Neural progenitor cell (in vitro differentiated cells): ENCODE measurements around the gene ASIC2. TPM values are rescaled to one million over a fixed set of nuclear protein-coding genes. Genes with fewer than 3 reads are reported as not detected.

Source experiments
- DNase-seq: peaks from one replicate; pipeline ENCODE4 v3.0.0-alpha.2; 2016; ENCODE audit warnings: low spot score
- H2AFZ ChIP-seq: fragments of 200-600 bp; sonication (generic); replicated peaks from 2 replicates; pipeline ENCODE4 v1.6.1; 2016; ENCODE audit warnings: antibody characterized with exemption
- H3F3A ChIP-seq: fragments of 200-600 bp; sonication (generic); 2 replicates; pipeline ENCODE4 v1.6.1; 2016; ENCODE audit warnings: antibody characterized with exemption, low read depth
- H3K27ac ChIP-seq: fragments of 200-600 bp; sonication (generic); 2 replicates; pipeline ENCODE4 v1.5.1; 2016; ENCODE audit warnings: mild to moderate bottlenecking
- H3K27me3 ChIP-seq: fragments of 200-600 bp; sonication (generic); 2 replicates; pipeline ENCODE4 v1.6.1; 2016; ENCODE audit warnings: mild to moderate bottlenecking, moderate library complexity
- H3K36me3 ChIP-seq: fragments of 200-600 bp; sonication (generic); 2 replicates; pipeline ENCODE4 v1.5.1; 2016
- H3K4me1 ChIP-seq: fragments of 200-600 bp; sonication (generic); 2 replicates; pipeline ENCODE4 v1.6.1; 2016; ENCODE audit warnings: mixed run types
- H3K4me2 ChIP-seq: fragments of 200-600 bp; sonication (generic); 2 replicates; pipeline ENCODE4 v1.6.1; 2016
- H3K4me3 ChIP-seq: fragments of 200-600 bp; sonication (generic); 2 replicates; pipeline ENCODE4 v1.5.1; 2016
- H3K79me2 ChIP-seq: fragments of 200-600 bp; sonication (generic); 2 replicates; pipeline ENCODE4 v1.6.1; 2016; ENCODE audit warnings: low read depth
- H3K9ac ChIP-seq: fragments of 200-600 bp; sonication (generic); 2 replicates; pipeline ENCODE4 v1.6.1; 2016
- H3K9me3 ChIP-seq: fragments of 200-600 bp; sonication (generic); 2 replicates; pipeline ENCODE4 v1.5.1; 2016; ENCODE audit warnings: low read depth
- H4K20me1 ChIP-seq: fragments of 200-600 bp; sonication (generic); 2 replicates; pipeline ENCODE4 v1.6.1; 2016; ENCODE audit warnings: low read depth
- H3K27ac Mint-ChIP-seq: 3 replicates; pipeline ENCODE4 v1.8.0; 2021; ENCODE audit warnings: mixed read lengths
- H3K27me3 Mint-ChIP-seq: 2 replicates; pipeline ENCODE4 v1.8.0; 2022; ENCODE audit warnings: low read depth, mild to moderate bottlenecking, inconsistent platforms, moderate library complexity, mixed read lengths; ENCODE audit not compliant: insufficient read depth
- H3K36me3 Mint-ChIP-seq: 3 replicates; pipeline ENCODE4 v1.8.0; 2021; ENCODE audit warnings: mixed read lengths
- H3K4me1 Mint-ChIP-seq: 3 replicates; pipeline ENCODE4 v1.8.0; 2021; ENCODE audit warnings: mixed read lengths
- H3K4me3 Mint-ChIP-seq: 3 replicates; pipeline ENCODE4 v1.8.0; 2021; ENCODE audit warnings: mild to moderate bottlenecking, moderate library complexity, mixed read lengths
- H3K9me3 Mint-ChIP-seq: 3 replicates; pipeline ENCODE4 v1.8.0; 2020; ENCODE audit warnings: mixed read lengths
- EZH2 ChIP-seq: fragments of 200-600 bp; sonication (generic); IDR thresholded peaks from 2 replicates; pipeline ENCODE4 v1.6.1; 2017; ENCODE audit warnings: antibody characterized with exemption, mild to moderate bottlenecking, moderate library complexity
- EZH2phosphoT487 ChIP-seq: fragments of 200-600 bp; sonication (generic); IDR thresholded peaks from 2 replicates; pipeline ENCODE4 v1.6.1; 2017; ENCODE audit warnings: antibody characterized with exemption
- total RNA-seq: library from RNA; depleted of rRNA; stranded (reverse); fragments of >200 nt; gene quantifications from 2 replicates; pipeline ENCODE4 v1.2.3, GENCODE V29; 2015; ENCODE audit warnings: low replicate concordance
- TF ChIP-seq, protein P1 (sequence below): fragments of 200-600 bp; sonication (generic); IDR thresholded peaks from 2 replicates; pipeline ENCODE4 v1.5.1; 2017; ENCODE audit warnings: antibody characterized with exemption, mild to moderate bottlenecking

Gene ASIC2
- total RNA-seq, 1 donor from 2014 or later, result 2.3 TPM

DNA sequence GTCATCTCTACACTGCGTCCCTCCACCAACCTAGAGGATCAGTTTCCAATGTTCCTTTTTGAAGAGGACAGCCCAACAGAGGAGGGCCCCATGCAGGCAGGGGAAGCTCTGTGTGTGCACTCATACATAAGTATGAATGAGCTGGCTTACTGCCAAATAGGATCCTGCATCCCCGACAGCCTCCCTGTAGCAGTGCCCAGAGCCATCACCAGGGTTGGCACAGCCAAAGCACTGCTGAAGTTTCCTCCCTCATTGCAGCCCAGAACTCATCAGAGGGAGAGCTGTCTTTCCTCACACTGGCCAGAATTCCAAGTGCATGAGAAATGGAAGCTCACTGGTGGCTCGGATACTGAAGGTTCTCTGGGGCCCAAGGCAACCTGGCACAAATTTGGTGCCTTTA lies 114.4 kb downstream of the ASIC2 start:
- H3K79me2 ChIP-seq, result no peaks in the 10 kb centered on the region
- Mint-ChIP-seq H3K36me3 (no peaks in the 10 kb centered on the region), H3K9me3 (no peaks in the 10 kb centered on the region), H3K27ac (no peak overlapping the region), H3K27me3 (peaks cover 7% of the 10 kb centered on the region), H3K4me3 (no peak overlapping the region), H3K4me1 (peaks cover 11% of the 10 kb centered on the region)
- H3K27ac ChIP-seq, result no peak overlapping the region
- no peaks in the 10 kb centered on the region for H3K36me3 ChIP-seq
- peaks cover 27% of the 10 kb centered on the region for H3K4me1 ChIP-seq
- no peaks in the 10 kb centered on the region for H3F3A ChIP-seq
- no peak overlapping the region for H2AFZ ChIP-seq
- no peaks in the 10 kb centered on the region for H3K9me3 ChIP-seq
- TF ChIP-seq, protein P1, sequence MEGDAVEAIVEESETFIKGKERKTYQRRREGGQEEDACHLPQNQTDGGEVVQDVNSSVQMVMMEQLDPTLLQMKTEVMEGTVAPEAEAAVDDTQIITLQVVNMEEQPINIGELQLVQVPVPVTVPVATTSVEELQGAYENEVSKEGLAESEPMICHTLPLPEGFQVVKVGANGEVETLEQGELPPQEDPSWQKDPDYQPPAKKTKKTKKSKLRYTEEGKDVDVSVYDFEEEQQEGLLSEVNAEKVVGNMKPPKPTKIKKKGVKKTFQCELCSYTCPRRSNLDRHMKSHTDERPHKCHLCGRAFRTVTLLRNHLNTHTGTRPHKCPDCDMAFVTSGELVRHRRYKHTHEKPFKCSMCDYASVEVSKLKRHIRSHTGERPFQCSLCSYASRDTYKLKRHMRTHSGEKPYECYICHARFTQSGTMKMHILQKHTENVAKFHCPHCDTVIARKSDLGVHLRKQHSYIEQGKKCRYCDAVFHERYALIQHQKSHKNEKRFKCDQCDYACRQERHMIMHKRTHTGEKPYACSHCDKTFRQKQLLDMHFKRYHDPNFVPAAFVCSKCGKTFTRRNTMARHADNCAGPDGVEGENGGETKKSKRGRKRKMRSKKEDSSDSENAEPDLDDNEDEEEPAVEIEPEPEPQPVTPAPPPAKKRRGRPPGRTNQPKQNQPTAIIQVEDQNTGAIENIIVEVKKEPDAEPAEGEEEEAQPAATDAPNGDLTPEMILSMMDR, result no peak
- TF ChIP-seq EZH2phosphoT487 (no peak), EZH2 (no peak)
- H3K9ac ChIP-seq, result no peak overlapping the region
- H4K20me1 ChIP-seq, result no peaks in the 10 kb centered on the region
- H3K4me2 ChIP-seq, result no peak overlapping the region
- H3K27me3 ChIP-seq, result peaks cover 15% of the 10 kb centered on the region
- H3K4me3 ChIP-seq, result no peak overlapping the region
- DNase-seq, result no peak

DNA sequence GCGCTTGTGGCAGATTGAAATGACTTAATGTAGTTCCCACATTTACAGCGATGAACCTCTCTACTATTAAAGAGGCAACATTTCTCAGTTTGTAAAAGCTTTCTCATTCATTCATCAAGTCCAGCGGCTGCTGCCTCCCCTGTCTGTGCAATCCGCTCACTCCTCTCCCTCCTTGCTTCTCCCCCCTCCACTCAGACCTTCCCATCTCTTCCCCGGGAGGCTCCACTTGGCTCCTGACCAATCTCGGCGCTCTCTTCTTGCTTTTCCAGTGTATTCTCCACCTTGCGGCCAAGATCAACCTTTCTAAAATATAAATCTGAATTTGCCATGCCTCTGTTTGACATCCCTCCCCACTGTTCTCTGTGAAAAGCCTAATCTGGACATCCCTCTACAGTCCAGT lies 117.5 kb downstream of the ASIC2 start:
- no peak overlapping the region for H2AFZ ChIP-seq
- no peak overlapping the region for H3K4me2 ChIP-seq
- no peaks in the 10 kb centered on the region for H3K9me3 ChIP-seq
- H3K79me2 ChIP-seq, result no peaks in the 10 kb centered on the region
- peaks cover 10% of the 10 kb centered on the region for H3K4me1 ChIP-seq
- H3K4me3 Mint-ChIP-seq, result no peak overlapping the region
- peaks cover 9% of the 10 kb centered on the region for H3K27me3 ChIP-seq
- TF ChIP-seq, protein P1, result no peak
- TF ChIP-seq EZH2 (no peak), EZH2phosphoT487 (no peak)
- no peaks in the 10 kb centered on the region for H3F3A ChIP-seq
- no peaks in the 10 kb centered on the region for H3K36me3 Mint-ChIP-seq
- H3K36me3 ChIP-seq, result no peaks in the 10 kb centered on the region
- no peak overlapping the region for H3K4me3 ChIP-seq
- H3K27ac ChIP-seq, result no peak overlapping the region
- no peak overlapping the region for H3K27ac Mint-ChIP-seq
- DNase-seq, result no peak
- H3K4me1 Mint-ChIP-seq, result peaks cover 5% of the 10 kb centered on the region
- H3K9me3 Mint-ChIP-seq, result no peaks in the 10 kb centered on the region
- H3K9ac ChIP-seq, result no peak overlapping the region
- H3K27me3 Mint-ChIP-seq, result peaks cover 8% of the 10 kb centered on the region
- H4K20me1 ChIP-seq, result no peaks in the 10 kb centered on the region

DNA sequence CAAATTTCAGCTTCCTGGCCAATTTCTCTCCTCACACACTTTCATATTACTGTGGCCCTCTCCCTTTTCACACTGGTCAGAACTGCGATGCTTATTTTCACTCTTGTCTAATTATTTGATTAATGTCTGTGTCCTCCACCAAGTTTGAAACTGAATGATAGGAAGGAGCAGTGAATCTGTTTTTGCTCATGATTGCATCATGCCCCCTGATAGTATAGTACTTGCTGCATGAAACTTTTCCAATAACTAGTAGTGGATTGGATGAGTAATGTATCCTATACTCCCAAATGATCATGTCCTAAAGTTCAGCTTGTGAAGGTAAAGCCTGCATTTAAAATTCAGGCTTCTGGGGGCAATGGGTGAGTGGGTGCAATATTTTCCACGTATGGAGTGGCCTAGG lies 121.2 kb downstream of the ASIC2 start:
- H3K27me3 Mint-ChIP-seq, result peaks cover 6% of the 10 kb centered on the region
- H2AFZ ChIP-seq, result no peak overlapping the region
- no peaks in the 10 kb centered on the region for H3K36me3 ChIP-seq

More for the DNA sequence above, 121.2 kb downstream of the ASIC2 start:
- Histone ChIP-seq H3K27ac (no peak overlapping the region), H3F3A (no peaks in the 10 kb centered on the region), H3K4me2 (no peak overlapping the region), H4K20me1 (no peaks in the 10 kb centered on the region), H3K4me3 (no peak overlapping the region), H3K4me1 (peaks cover 10% of the 10 kb centered on the region), H3K79me2 (no peaks in the 10 kb centered on the region), H3K27me3 (peaks cover 9% of the 10 kb centered on the region), H3K9me3 (no peaks in the 10 kb centered on the region), H3K9ac (no peak overlapping the region)
- H3K4me3 Mint-ChIP-seq, result no peak overlapping the region
- no peaks in the 10 kb centered on the region for H3K9me3 Mint-ChIP-seq
- TF ChIP-seq, protein P1, result no peak
- TF ChIP-seq EZH2 (no peak), EZH2phosphoT487 (no peak)
- H3K27ac Mint-ChIP-seq, result no peak overlapping the region
- no peaks in the 10 kb centered on the region for H3K36me3 Mint-ChIP-seq
- peaks cover 5% of the 10 kb centered on the region for H3K4me1 Mint-ChIP-seq
- DNase-seq, result no peak
